ENCODE measurements around the gene CUL4A. TPM values are rescaled to one million over a fixed set of nuclear protein-coding genes. Genes with fewer than 3 reads are reported as not detected.

The CUL4A gene
- total and polyA plus RNA-seq, 2 donors (not counting 3 experiments of a cell fraction or from before 2014, with no cell fraction given) = 37.9 to 80.0 TPM

- Histone ChIP-seq H4K20me1 (replicated peaks; ENCODE audit: control insufficient read depth, extremely low read depth, insufficient read depth, low read length) (no peaks in the 10 kb centered on the region), H3K27ac (ENCODE audit: insufficient read depth, low read depth, low read length) (no peak overlapping the region), H3K4me2 (ENCODE audit: insufficient read depth, low read length) (no peak overlapping the region), H2AFZ (ENCODE audit: low read depth, low read length) (no peak overlapping the region), H3K4me3 (replicated peaks in 1 of 3; ENCODE audit: insufficient read depth in 1 of 3, low read depth in 1 of 3, low read length in 3 of 3) (no peak overlapping the region), H3K4me1 (ENCODE audit: control insufficient read depth, extremely low read depth, insufficient read depth, low read length) (no peaks in the 10 kb centered on the region), H3K36me3 (ENCODE audit: control insufficient read depth in 2 of 2, extremely low read depth in 1 of 2, insufficient read depth in 2 of 2, low read length in 2 of 2) (no peaks in the 10 kb centered on the region), H3K27me3 (ENCODE audit: control insufficient read depth in 2 of 2, insufficient read depth in 2 of 2, low read length in 2 of 2) (no peaks in the 10 kb centered on the region), H3K9me3 (replicated peaks; ENCODE audit: control insufficient read depth, insufficient read depth, low read length) (no peaks in the 10 kb centered on the region), H3K9me1 (replicated peaks; ENCODE audit: control insufficient read depth, extremely low read depth, insufficient read depth, low read length) (no peaks in the 10 kb centered on the region), H3K79me2 (ENCODE audit: control insufficient read depth, insufficient read depth, low read length) (no peaks in the 10 kb centered on the region), H3K9ac (replicated peaks; ENCODE audit: extremely low read depth, insufficient read depth, low read length) (no peak overlapping the region)
- POLR2A ChIA-PET = no interaction called here
- dilution Hi-C loops (cut with MboI; ENCODE audit: extremely low pct_ligation_motif_present, low sequenced_read_pairs) = no loop called here
- intact Hi-C loops (cut with micrococcal nuclease) = loop anchor here (10.0 kb wide), 1 partner anchor 291 kb away; no protein-coding TSS in a partner anchor
- DNase-seq (ENCODE audit: low read depth, low spot score) (no peak), FAIRE-seq (no peak)
- TF ChIP-seq MAX (IDR thresholded peaks at IDR 0.05; ENCODE audit: insufficient read depth, insufficient read length) (no peak), EZH2 (IDR thresholded peaks at IDR 0.05; ENCODE audit: borderline replicate concordance, low read depth, low read length, severe bottlenecking) (no peak), FOS (IDR thresholded peaks at IDR 0.05; ENCODE audit: borderline replicate concordance, insufficient read depth, low read length) (no peak), GATA2 (IDR thresholded peaks at IDR 0.05; ENCODE audit: insufficient read depth, insufficient read length, low read depth, low read length) (no peak), POLR2AphosphoS5 (IDR thresholded peaks at IDR 0.05; ENCODE audit: insufficient read depth, low read depth, low read length) (no peak), JUN (IDR thresholded peaks at IDR 0.05; ENCODE audit: borderline replicate concordance, insufficient read depth, insufficient read length, low read depth) (no peak), MYC (IDR thresholded peaks at IDR 0.05; ENCODE audit: low read depth, low read length) (no peak), CTCF (IDR thresholded peaks at IDR 0.05; ENCODE audit: extremely low read depth in 1 of 2, insufficient read depth in 1 of 2, low read depth in 1 of 2, low read length in 2 of 2) (no peak), POLR2A (IDR thresholded peaks at IDR 0.05; ENCODE audit: low read depth, low read length) (no peak)
- BruUV-seq (replicated peaks) = no TSS peak
- CTCF ChIA-PET = interaction anchor here (3.0 kb wide), 1 partner anchor 289 kb away, joined by 10 read pairs; no protein-coding TSS in a partner anchor
Measured at GRCh38 chr13:113273321-113273720, 63.9 kb downstream of the CUL4A start.

Measured in endothelial cell of umbilical vein (primary cell).